Neural cell (in vitro differentiated cells): ENCODE results near the gene TAC3. TPM values are rescaled to one million over a fixed set of nuclear protein-coding genes. Genes with fewer than 3 reads are reported as not detected.

ENCODE experiments used
- H2AFZ ChIP-seq: fragments of 200-600, 300-800 bp; sonication (generic), shearing (Covaris generic); 2 replicates; pipeline ENCODE4 v1.6.0; 2014; ENCODE audit warnings: low read depth, mild to moderate bottlenecking, antibody characterized with exemption, low read length, moderate library complexity
- H3F3A ChIP-seq: fragments of 200-600 bp; shearing (Covaris generic); 2 replicates; pipeline ENCODE4 v1.6.1; 2016; ENCODE audit warnings: mild to moderate bottlenecking, moderate library complexity, mixed read lengths, antibody characterized with exemption, low read length; ENCODE audit not compliant: insufficient read depth, poor library complexity, severe bottlenecking
- H3K27ac ChIP-seq: fragments of 200-600, 300-800 bp; sonication (generic), shearing (Covaris generic); 2 replicates; pipeline ENCODE4 v1.5.1; 2014; ENCODE audit warnings: mild to moderate bottlenecking, low read length, moderate library complexity
- H3K27me3 ChIP-seq: fragments of 300-800, 200-600 bp; sonication (generic), shearing (Covaris generic); 2 replicates; pipeline ENCODE4 v1.6.0; 2014; ENCODE audit warnings: mild to moderate bottlenecking, low read depth, low read length, moderate library complexity; ENCODE audit not compliant: insufficient read depth
- H3K36me3 ChIP-seq: fragments of 300-800, 200-600 bp; sonication (generic), shearing (Covaris generic); 2 replicates; pipeline ENCODE4 v1.5.1; 2014; ENCODE audit warnings: mild to moderate bottlenecking, antibody characterized with exemption, low read length, moderate library complexity; ENCODE audit not compliant: insufficient read depth
- H3K4me2 ChIP-seq: fragments of 300-800, 200-600 bp; sonication (generic), shearing (Covaris generic); 2 replicates; pipeline ENCODE4 v1.6.0; 2014; ENCODE audit warnings: mild to moderate bottlenecking, low read length
- H3K4me3 ChIP-seq: fragments of 300-800, 200-600 bp; sonication (generic), shearing (Covaris generic); 2 replicates; pipeline ENCODE4 v1.5.1; 2014; ENCODE audit warnings: mild to moderate bottlenecking, low read length, moderate library complexity
- H3K79me2 ChIP-seq: fragments of 200-600 bp; shearing (Covaris generic); replicated peaks from 2 replicates; pipeline ENCODE4 v1.6.0; 2014; ENCODE audit warnings: mild to moderate bottlenecking, low read length, moderate library complexity; ENCODE audit not compliant: insufficient read depth
- H3K9ac ChIP-seq: fragments of 300-800, 200-600 bp; sonication (generic), shearing (Covaris generic); 2 replicates; pipeline ENCODE4 v1.6.1; 2016; ENCODE audit warnings: mild to moderate bottlenecking, low read length, mixed read lengths
- H3K9me2 ChIP-seq: fragments of 200-600 bp; shearing (Covaris generic); 2 replicates; pipeline ENCODE4 v1.6.1; 2016; ENCODE audit warnings: mild to moderate bottlenecking, low read length, mixed read lengths; ENCODE audit not compliant: insufficient read depth
- H3K9me3 ChIP-seq: fragments of 200-600, 300-800 bp; sonication (generic), shearing (Covaris generic); 2 replicates; pipeline ENCODE4 v1.6.1; 2016; ENCODE audit warnings: mild to moderate bottlenecking, mixed run types, low read length, moderate library complexity, mixed read lengths
- H4K20me1 ChIP-seq: fragments of 200-600 bp; shearing (Covaris generic); 2 replicates; pipeline ENCODE4 v1.6.1; 2016; ENCODE audit warnings: mild to moderate bottlenecking, mixed run types; ENCODE audit not compliant: insufficient read depth
- EP300 ChIP-seq: fragments of 450-650 bp; conservative IDR thresholded peaks from 2 replicates; pipeline ENCODE4 v1.6.1; 2014; ENCODE audit warnings: antibody characterized with exemption, mild to moderate bottlenecking, moderate library complexity; ENCODE audit not compliant: poor library complexity, severe bottlenecking
- EZH2 ChIP-seq: fragments of 200-600, 300-800 bp; shearing (Covaris generic), sonication (generic); IDR thresholded peaks from 2 replicates; pipeline ENCODE4 v1.6.1; 2014; ENCODE audit warnings: antibody characterized with exemption, low read length, borderline replicate concordance, mild to moderate bottlenecking; ENCODE audit not compliant: insufficient read depth, poor library complexity, severe bottlenecking
- MXI1 ChIP-seq: fragments of 450-650 bp; conservative IDR thresholded peaks from 2 replicates; pipeline ENCODE4 v1.6.1; 2014; ENCODE audit warnings: antibody characterized with exemption, mild to moderate bottlenecking; ENCODE audit not compliant: poor library complexity, severe bottlenecking
- POLR2AphosphoS5 ChIP-seq: IDR thresholded peaks from 2 replicates; pipeline ENCODE4 v1.6.1; 2012
- RAD21 ChIP-seq: fragments of 450-650 bp; conservative IDR thresholded peaks from 2 replicates; pipeline ENCODE4 v1.6.1; 2014; ENCODE audit warnings: antibody characterized with exemption, mild to moderate bottlenecking, moderate library complexity
- SMC3 ChIP-seq: fragments of 450-650 bp; conservative IDR thresholded peaks from 2 replicates; pipeline ENCODE4 v1.6.1; 2014; ENCODE audit warnings: antibody characterized with exemption, mild to moderate bottlenecking, moderate library complexity; ENCODE audit not compliant: poor library complexity
- TAF1 ChIP-seq: IDR thresholded peaks from 2 replicates; pipeline ENCODE4 v1.6.1; 2012; ENCODE audit warnings: low read depth
- polyA plus RNA-seq: library from polyadenylated mRNA; depleted of rRNA; stranded (reverse); fragments of >200 nt; gene quantifications from 2 replicates; pipeline ENCODE4 v1.2.3, GENCODE V29; 2014
- TF ChIP-seq, protein P1 (sequence below): IDR thresholded peaks from 2 replicates; pipeline ENCODE4 v1.6.1; 2012; ENCODE audit warnings: borderline replicate concordance
- TF ChIP-seq, protein P2 (sequence below): fragments of 450-650 bp; IDR thresholded peaks from 2 replicates; pipeline ENCODE4 v1.5.1; 2014; ENCODE audit warnings: antibody characterized with exemption, mild to moderate bottlenecking, moderate library complexity; ENCODE audit not compliant: poor library complexity, severe bottlenecking

Gene TAC3
- polyA plus RNA-seq, 1 donor from 2014 or later = 2.5 TPM

- no peaks in the 10 kb centered on the region for H4K20me1 ChIP-seq
- H3K9me3 ChIP-seq = no peaks in the 10 kb centered on the region
- no peak overlapping the region for H3K27ac ChIP-seq
Observed at GRCh38 chr12:57046947-57047890, 30.9 kb upstream of the TAC3 start.

GRCh38 chr12:57046086-57046791, 29.9 kb upstream of the TAC3 start:
- H3K27me3 ChIP-seq = no peaks in the 10 kb centered on the region
- no peak overlapping the region for H3K4me2 ChIP-seq
- no peak overlapping the region for H3K4me3 ChIP-seq
- H2AFZ ChIP-seq = no peak overlapping the region
- H3K9me3 ChIP-seq = no peaks in the 10 kb centered on the region
- no peaks in the 10 kb centered on the region for H4K20me1 ChIP-seq
- no peak overlapping the region for H3K27ac ChIP-seq
- no peak for TF ChIP-seq POLR2AphosphoS5
- TF ChIP-seq, protein P1, sequence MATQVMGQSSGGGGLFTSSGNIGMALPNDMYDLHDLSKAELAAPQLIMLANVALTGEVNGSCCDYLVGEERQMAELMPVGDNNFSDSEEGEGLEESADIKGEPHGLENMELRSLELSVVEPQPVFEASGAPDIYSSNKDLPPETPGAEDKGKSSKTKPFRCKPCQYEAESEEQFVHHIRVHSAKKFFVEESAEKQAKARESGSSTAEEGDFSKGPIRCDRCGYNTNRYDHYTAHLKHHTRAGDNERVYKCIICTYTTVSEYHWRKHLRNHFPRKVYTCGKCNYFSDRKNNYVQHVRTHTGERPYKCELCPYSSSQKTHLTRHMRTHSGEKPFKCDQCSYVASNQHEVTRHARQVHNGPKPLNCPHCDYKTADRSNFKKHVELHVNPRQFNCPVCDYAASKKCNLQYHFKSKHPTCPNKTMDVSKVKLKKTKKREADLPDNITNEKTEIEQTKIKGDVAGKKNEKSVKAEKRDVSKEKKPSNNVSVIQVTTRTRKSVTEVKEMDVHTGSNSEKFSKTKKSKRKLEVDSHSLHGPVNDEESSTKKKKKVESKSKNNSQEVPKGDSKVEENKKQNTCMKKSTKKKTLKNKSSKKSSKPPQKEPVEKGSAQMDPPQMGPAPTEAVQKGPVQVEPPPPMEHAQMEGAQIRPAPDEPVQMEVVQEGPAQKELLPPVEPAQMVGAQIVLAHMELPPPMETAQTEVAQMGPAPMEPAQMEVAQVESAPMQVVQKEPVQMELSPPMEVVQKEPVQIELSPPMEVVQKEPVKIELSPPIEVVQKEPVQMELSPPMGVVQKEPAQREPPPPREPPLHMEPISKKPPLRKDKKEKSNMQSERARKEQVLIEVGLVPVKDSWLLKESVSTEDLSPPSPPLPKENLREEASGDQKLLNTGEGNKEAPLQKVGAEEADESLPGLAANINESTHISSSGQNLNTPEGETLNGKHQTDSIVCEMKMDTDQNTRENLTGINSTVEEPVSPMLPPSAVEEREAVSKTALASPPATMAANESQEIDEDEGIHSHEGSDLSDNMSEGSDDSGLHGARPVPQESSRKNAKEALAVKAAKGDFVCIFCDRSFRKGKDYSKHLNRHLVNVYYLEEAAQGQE = no peak
- TF ChIP-seq RAD21 = no peak
- no peak for TF ChIP-seq EZH2
- TF ChIP-seq SMC3 = no peak
- TF ChIP-seq, protein P2, sequence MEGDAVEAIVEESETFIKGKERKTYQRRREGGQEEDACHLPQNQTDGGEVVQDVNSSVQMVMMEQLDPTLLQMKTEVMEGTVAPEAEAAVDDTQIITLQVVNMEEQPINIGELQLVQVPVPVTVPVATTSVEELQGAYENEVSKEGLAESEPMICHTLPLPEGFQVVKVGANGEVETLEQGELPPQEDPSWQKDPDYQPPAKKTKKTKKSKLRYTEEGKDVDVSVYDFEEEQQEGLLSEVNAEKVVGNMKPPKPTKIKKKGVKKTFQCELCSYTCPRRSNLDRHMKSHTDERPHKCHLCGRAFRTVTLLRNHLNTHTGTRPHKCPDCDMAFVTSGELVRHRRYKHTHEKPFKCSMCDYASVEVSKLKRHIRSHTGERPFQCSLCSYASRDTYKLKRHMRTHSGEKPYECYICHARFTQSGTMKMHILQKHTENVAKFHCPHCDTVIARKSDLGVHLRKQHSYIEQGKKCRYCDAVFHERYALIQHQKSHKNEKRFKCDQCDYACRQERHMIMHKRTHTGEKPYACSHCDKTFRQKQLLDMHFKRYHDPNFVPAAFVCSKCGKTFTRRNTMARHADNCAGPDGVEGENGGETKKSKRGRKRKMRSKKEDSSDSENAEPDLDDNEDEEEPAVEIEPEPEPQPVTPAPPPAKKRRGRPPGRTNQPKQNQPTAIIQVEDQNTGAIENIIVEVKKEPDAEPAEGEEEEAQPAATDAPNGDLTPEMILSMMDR = no peak
- no peak for TF ChIP-seq MXI1
- no peak for TF ChIP-seq EP300
- no peak for TF ChIP-seq TAF1
- H3K36me3 ChIP-seq = no peaks in the 10 kb centered on the region
- H3K9me2 ChIP-seq = no peaks in the 10 kb centered on the region
- no peaks in the 10 kb centered on the region for H3K79me2 ChIP-seq
- H3K9ac ChIP-seq = no peak overlapping the region
- no peaks in the 10 kb centered on the region for H3F3A ChIP-seq

More at GRCh38 chr12:57046947-57047890, 30.9 kb upstream of the TAC3 start:
- Histone ChIP-seq H3K9ac (no peak overlapping the region), H3K79me2 (no peaks in the 10 kb centered on the region), H3K36me3 (no peaks in the 10 kb centered on the region), H3K27me3 (no peaks in the 10 kb centered on the region), H3K9me2 (no peaks in the 10 kb centered on the region), H3K4me3 (no peak overlapping the region), H3K4me2 (no peak overlapping the region), H2AFZ (no peak overlapping the region), H3F3A (no peaks in the 10 kb centered on the region)
- TF ChIP-seq POLR2AphosphoS5 = no peak
- TF ChIP-seq EZH2 = no peak
- TF ChIP-seq TAF1 = no peak
- TF ChIP-seq EP300 = no peak
- no peak for TF ChIP-seq RAD21
- TF ChIP-seq, protein P1 = no peak
